Measurements from ENCODE around the gene CREB5.

- TF ChIP-seq CTCF (IDR thresholded peaks at IDR 0.05) (no peak), POLR2A (IDR thresholded peaks at IDR 0.05) (no peak)
These were observed 27.8 kb downstream of the CREB5 start for GRCh38 chr7:28440055-28440601.
